K562 (cell line): ENCODE measurements around the gene CYP2W1. TPM values are rescaled to one million over a fixed set of nuclear protein-coding genes. Genes with fewer than 3 reads are reported as not detected.

Experiments used
- BRCA1 ChIP-seq, 2 experiments: fragments of 450-650 bp in 1 of 2; sonication (generic) in 1 of 2; formaldehyde crosslinking in 1 of 2; IDR thresholded peaks; 2 replicates each; pipeline versions ENCODE4 v1.5.0 to v1.6.1; 2017 to 2020; ENCODE audit warnings: mild to moderate bottlenecking in 1 of 2, missing genetic modification reagents in 1 of 2
- CBFA2T2 ChIP-seq: fragments of 450-650 bp; conservative IDR thresholded peaks from 2 replicates; pipeline ENCODE4 v1.6.1; 2017; ENCODE audit warnings: mild to moderate bottlenecking
- CXXC5 ChIP-seq: fragments of 250-450 bp; sonication (Bioruptor Pico); IDR thresholded peaks from 2 replicates; pipeline ENCODE4 v1.8.0; 2022; ENCODE audit warnings: inconsistent platforms, mild to moderate bottlenecking, moderate library complexity
- DACH1 ChIP-seq: fragments of 450-650 bp; IDR thresholded peaks from 2 replicates; pipeline ENCODE4 v1.6.1; 2018; ENCODE audit not compliant: partially characterized antibody
- E2F6 ChIP-seq, 2 experiments: IDR thresholded peaks; 2 replicates each; pipeline ENCODE4 v1.6.1; 2011; ENCODE audit warnings: borderline replicate concordance in 1 of 2, control low read depth in 1 of 2, low read depth in 1 of 2, low read length in 1 of 2, mild to moderate bottlenecking in 1 of 2, mixed read lengths in 1 of 2, moderate library complexity in 1 of 2; ENCODE audit not compliant: insufficient read depth in 1 of 2, insufficient read length in 1 of 2, poor library complexity in 1 of 2, severe bottlenecking in 1 of 2; ENCODE audit errors: extremely low read depth in 1 of 2
- EP300 ChIP-seq: IDR thresholded peaks from 2 replicates; pipeline ENCODE4 v1.6.1; 2012; ENCODE audit warnings: low read length, improper control_type of control experiment
- FOSL1 ChIP-seq: fragments of 200-800 bp; sonication (Bioruptor generic); conservative IDR thresholded peaks from 2 replicates; pipeline ENCODE4 v1.6.1; 2016; ENCODE audit warnings: missing genetic modification characterization, missing compliant biosample characterization
- FOXO4 ChIP-seq: fragments of 450-650 bp; formaldehyde crosslinking; IDR thresholded peaks from 2 replicates; pipeline ENCODE4 v1.4.0; 2020; ENCODE audit warnings: mild to moderate bottlenecking, moderate library complexity
- KDM4B ChIP-seq, 2 experiments: fragments of 450-650 bp in 1 of 2; sonication (generic) in 1 of 2; IDR thresholded peaks; 2 replicates each; pipeline ENCODE4 v1.6.1; 2016 to 2017; ENCODE audit warnings: borderline replicate concordance in 2 of 2, antibody characterized with exemption in 1 of 2, low read depth in 1 of 2, mild to moderate bottlenecking in 1 of 2
- KLF10 ChIP-seq: fragments of 250-450 bp; sonication (Bioruptor Pico); IDR thresholded peaks from 2 replicates; pipeline ENCODE4 v1.6.1; 2021; ENCODE audit warnings: matching md5 sums
- MCM3 ChIP-seq: fragments of 450-650 bp; IDR thresholded peaks from 2 replicates; pipeline ENCODE4 v1.6.1; 2016
- NFIC ChIP-seq: fragments of 450-650 bp; IDR thresholded peaks from 2 replicates; pipeline ENCODE4 v1.6.1; 2017; ENCODE audit warnings: mild to moderate bottlenecking, inconsistent platforms
- NRF1 ChIP-seq, 2 experiments: fragments of 450-650 bp; IDR thresholded peaks in 1 of 2; conservative IDR thresholded peaks in 1 of 2; 2 replicates each; pipeline ENCODE4 v1.6.1; 2014; ENCODE audit warnings: mild to moderate bottlenecking in 2 of 2
- POLR2AphosphoS5 ChIP-seq: IDR thresholded peaks from 2 replicates; pipeline ENCODE4 v1.6.1; 2011; ENCODE audit warnings: mild to moderate bottlenecking, low read depth, low read length, moderate library complexity; ENCODE audit not compliant: control insufficient read depth, insufficient read depth
- RBM25 ChIP-seq: fragments of 200-400 bp; formaldehyde crosslinking; IDR thresholded peaks from 2 replicates; pipeline ENCODE4 v1.6.1; 2018; ENCODE audit warnings: low read length, low read depth, moderate library complexity; ENCODE audit not compliant: severe bottlenecking
- SNAPC5 ChIP-seq: fragments of 250-450 bp; sonication (Bioruptor Pico); IDR thresholded peaks from 2 replicates; pipeline ENCODE4 v1.8.0; 2021; ENCODE audit warnings: moderate library complexity, mild to moderate bottlenecking, inconsistent platforms
- TCF3 ChIP-seq: sonication (generic); formaldehyde crosslinking; IDR thresholded peaks from 2 replicates; pipeline ENCODE4 v1.4.0; 2020; ENCODE audit warnings: mild to moderate bottlenecking, missing genetic modification reagents
- TRIM24 ChIP-seq, 2 experiments: fragments of 450-650 bp; IDR thresholded peaks; 2 replicates each; pipeline ENCODE4 v1.6.1; 2016
- UBTF ChIP-seq, 2 experiments: IDR thresholded peaks; 2 replicates each; pipeline ENCODE4 v1.6.1; 2012; ENCODE audit warnings: improper control_type of control experiment in 2 of 2, low read depth in 2 of 2, low read length in 2 of 2, borderline replicate concordance in 1 of 2
- ZBTB7A ChIP-seq: IDR thresholded peaks from 2 replicates; pipeline ENCODE4 v1.6.1; 2011; ENCODE audit warnings: low read depth, mild to moderate bottlenecking, low read length, moderate library complexity, borderline replicate concordance; ENCODE audit not compliant: control insufficient read depth
- polyA plus RNA-seq, 8 experiments: library from polyadenylated mRNA; depleted of rRNA in 4 of 8; stranded (reverse) in 5 of 8; unstranded in 3 of 8; fragments of >200 nt; fragmentation: Nextera tagmentation in 2 of 8; fragmentation: Illumina TruSeq in 1 of 8; extraction: Ambion mirVana in 2 of 8; extraction: Trizol in 1 of 8; gene quantifications; 2 replicates each; pipeline versions ENCODE4 v1.2.1 to v1.2.3, GENCODE V29; 2011 to 2014; ENCODE audit warnings: inconsistent platforms in 1 of 8, missing spikeins in 1 of 8
- total RNA-seq, 7 experiments: library from RNA; depleted of rRNA in 6 of 7; stranded (reverse); fragments of >200 nt in 6 of 7; fragmentation: Illumina TruSeq in 2 of 7; extraction: Trizol in 2 of 7; gene quantifications; 2 replicates each; pipeline versions ENCODE4 v1.2.1 to v1.2.3, GENCODE V29; 2011 to 2021; ENCODE audit warnings: low replicate concordance in 1 of 7

Gene CYP2W1
- total and polyA plus RNA-seq, 9 of the 15 experiments (the other 6 are each of a cell fraction or from before 2014, with no cell fraction given), result not detected

GRCh38 chr7:985915-986741 lies 3.1 kb downstream of the CYP2W1 start (continued):
- TF ChIP-seq POLR2AphosphoS5 (0 out of 2 replicates have a peak, but pooled peaks have one; percentile 47), E2F6 (IDR thresholded peaks at IDR 0.05; ENCODE audit: borderline replicate concordance in 1 of 2, extremely low read depth in 1 of 2, insufficient read depth in 1 of 2, insufficient read length in 1 of 2, low read depth in 1 of 2, low read length in 1 of 2, poor library complexity in 1 of 2, severe bottlenecking in 1 of 2) (peak in 1 of 2 experiments; percentile 16), CBFA2T2 (peak; percentile 82), FOXO4 (CRISPR knock-in tag) (no peak), DACH1 (peak; percentile 86), ZBTB7A (peak; percentile 30; the same call in 1 of the 2 replicates), NRF1 (conservative IDR thresholded peaks at IDR 0.05 in 1 of 2, IDR thresholded peaks at IDR 0.05 in 1 of 2) (peak; percentile 47 to 48; a peak in 2 of 4 replicates), MCM3 (no peak), TCF3 (CRISPR knock-in tag) (peak; percentile 64), FOSL1 (tag) (peak; percentile 40; the same call in 1 of the 2 replicates), EP300 (no peak), BRCA1 (IDR thresholded peaks at IDR 0.05) (no peak), BRCA1 (CRISPR knock-in tag; IDR thresholded peaks at IDR 0.05) (no peak), RBM25 (no peak), SNAPC5 (no peak), CXXC5 (CRISPR knock-in tag) (peak; percentile 57), TRIM24 (IDR thresholded peaks at IDR 0.05) (peak in 1 of 2 experiments; percentile 30; a peak in 1 of 4 replicates), NFIC (peak; percentile 63), KLF10 (CRISPR knock-in tag) (no peak), UBTF (IDR thresholded peaks at IDR 0.05; ENCODE audit: borderline replicate concordance in 1 of 2, low read depth in 2 of 2, low read length in 2 of 2) (0 out of 4 replicates have a peak, but pooled peaks of 1 of the 2 experiments have one; percentile 51), KDM4B (IDR thresholded peaks at IDR 0.05; ENCODE audit: borderline replicate concordance in 2 of 2, low read depth in 1 of 2) (no peak)
